GM23338 (cell line): Measurements from ENCODE around the gene BLOC1S1.

Experiments
- CREB1 ChIP-seq: fragments of 250-450 bp; sonication (Bioruptor Pico); IDR thresholded peaks from 2 replicates; pipeline ENCODE4 v1.5.0; 2020; ENCODE audit warnings: low read depth, mild to moderate bottlenecking, moderate library complexity
- CTCF ChIP-seq, 2 experiments: fragments of 200-600 bp in 1 of 2; sonication (generic) in 1 of 2; conservative IDR thresholded peaks; 2 replicates each; pipeline versions ENCODE4 v1.5.1 to v1.6.1; 2016 to 2017; ENCODE audit warnings: antibody characterized with exemption in 2 of 2, low read depth in 2 of 2, mild to moderate bottlenecking in 2 of 2, moderate library complexity in 1 of 2
- ETS1 ChIP-seq: IDR thresholded peaks from 2 replicates; pipeline ENCODE4 v1.6.1; 2016; ENCODE audit warnings: antibody characterized with exemption
- EZH2 ChIP-seq: fragments of 200-600 bp; sonication (generic); IDR thresholded peaks from one replicate; pipeline ENCODE4 v1.8.0; 2017; ENCODE audit warnings: antibody characterized with exemption, mild to moderate bottlenecking, low read depth; ENCODE audit not compliant: unreplicated experiment
- EZH2phosphoT487 ChIP-seq: fragments of 200-600 bp; sonication (generic); IDR thresholded peaks from one replicate; pipeline ENCODE4 v1.8.1; 2018; ENCODE audit warnings: antibody characterized with exemption; ENCODE audit not compliant: unreplicated experiment
- JUNB ChIP-seq: IDR thresholded peaks from one replicate; pipeline ENCODE4 v1.6.1; 2016; ENCODE audit warnings: antibody characterized with exemption; ENCODE audit not compliant: unreplicated experiment
- NANOG ChIP-seq: IDR thresholded peaks from 2 replicates; pipeline ENCODE4 v1.6.1; 2016; ENCODE audit warnings: antibody characterized with exemption, borderline replicate concordance
- POLR2AphosphoS5 ChIP-seq: IDR thresholded peaks from 2 replicates; pipeline ENCODE4 v1.6.1; 2016; ENCODE audit warnings: antibody characterized with exemption, low read depth
- REST ChIP-seq: IDR thresholded peaks from one replicate; pipeline ENCODE4 v1.6.1; 2018; ENCODE audit warnings: antibody characterized with exemption; ENCODE audit not compliant: unreplicated experiment
- STAT1 ChIP-seq: IDR thresholded peaks from one replicate; pipeline ENCODE4 v1.6.1; 2016; ENCODE audit warnings: antibody characterized with exemption; ENCODE audit not compliant: unreplicated experiment
- ZNF331 ChIP-seq: fragments of 250-450 bp; sonication (Bioruptor Pico); IDR thresholded peaks from 2 replicates; pipeline ENCODE4 v1.5.0; 2020; ENCODE audit warnings: low read depth, mild to moderate bottlenecking, moderate library complexity
- ZNF462 ChIP-seq: fragments of 250-450 bp; sonication (Bioruptor Pico); IDR thresholded peaks from 2 replicates; pipeline ENCODE4 v1.5.0; 2020; ENCODE audit warnings: mild to moderate bottlenecking, moderate library complexity

GRCh38 chr12:55757701-55758100 lies 41.9 kb downstream of the BLOC1S1 start:
- no peak for TF ChIP-seq REST
- no peak for TF ChIP-seq CTCF (conservative IDR thresholded peaks at IDR 0.05; ENCODE audit: low read depth in 2 of 2)
- no peak for TF ChIP-seq JUNB
- no peak for TF ChIP-seq POLR2AphosphoS5
- TF ChIP-seq CREB1 (CRISPR knock-in tag): no peak
- TF ChIP-seq ZNF331 (CRISPR knock-in tag): no peak
- TF ChIP-seq EZH2phosphoT487: no peak
- TF ChIP-seq NANOG: no peak
- TF ChIP-seq ETS1: no peak
- TF ChIP-seq EZH2: no peak
- TF ChIP-seq STAT1: no peak
- no peak for TF ChIP-seq ZNF462 (CRISPR knock-in tag)
